NK-92 treated with Interleukin-12 subunit alpha and Interleukin-12 subunit beta, amount 100 ng/mL, for 24 hours (cell line): ENCODE results near the gene ZNF423.

Source experiments
- DNase-seq: peaks from one replicate; lab custom pipeline; 2025; lab: John Stamatoyannopoulos, UW

ZNF423 gene

GRCh38 chr16:49824593-49824992 is 31.3 kb downstream of the ZNF423 start:
- DNase-seq: no peak

DNA sequence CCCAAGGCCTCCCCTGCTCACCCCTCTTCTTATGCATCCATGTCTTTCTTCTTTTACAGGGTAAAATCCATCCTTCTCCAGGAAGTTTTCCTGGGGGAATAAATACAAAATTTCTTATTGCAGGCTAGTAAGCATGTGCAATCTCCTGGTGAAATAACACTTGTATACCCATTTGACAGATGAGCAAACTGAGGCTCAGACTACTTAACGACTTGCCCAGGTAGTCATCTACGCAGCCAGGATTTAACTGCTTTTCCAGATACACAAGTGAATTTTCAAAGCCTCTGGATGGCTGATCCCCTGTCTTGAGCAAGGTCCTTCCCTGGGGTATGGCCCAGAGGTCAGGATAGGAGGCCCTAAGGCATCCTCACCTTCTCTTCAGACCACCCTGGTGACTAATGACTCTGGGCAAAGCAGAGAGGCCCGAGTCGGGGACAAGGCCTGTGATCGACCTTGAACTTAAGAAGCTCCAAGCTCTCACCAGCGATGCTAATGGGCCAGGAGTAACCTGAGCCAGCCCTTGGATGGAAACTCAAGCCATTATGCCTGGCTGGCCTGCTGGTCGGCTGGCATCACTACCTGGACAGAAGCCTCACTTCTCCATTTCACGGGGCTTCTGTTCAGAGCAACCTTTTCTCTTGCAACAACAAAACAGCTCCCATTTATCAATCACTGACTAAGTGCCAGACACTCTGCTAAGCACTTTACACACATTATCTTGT is 33.1 kb downstream of the ZNF423 start:
- DNase-seq: no peak

DNA sequence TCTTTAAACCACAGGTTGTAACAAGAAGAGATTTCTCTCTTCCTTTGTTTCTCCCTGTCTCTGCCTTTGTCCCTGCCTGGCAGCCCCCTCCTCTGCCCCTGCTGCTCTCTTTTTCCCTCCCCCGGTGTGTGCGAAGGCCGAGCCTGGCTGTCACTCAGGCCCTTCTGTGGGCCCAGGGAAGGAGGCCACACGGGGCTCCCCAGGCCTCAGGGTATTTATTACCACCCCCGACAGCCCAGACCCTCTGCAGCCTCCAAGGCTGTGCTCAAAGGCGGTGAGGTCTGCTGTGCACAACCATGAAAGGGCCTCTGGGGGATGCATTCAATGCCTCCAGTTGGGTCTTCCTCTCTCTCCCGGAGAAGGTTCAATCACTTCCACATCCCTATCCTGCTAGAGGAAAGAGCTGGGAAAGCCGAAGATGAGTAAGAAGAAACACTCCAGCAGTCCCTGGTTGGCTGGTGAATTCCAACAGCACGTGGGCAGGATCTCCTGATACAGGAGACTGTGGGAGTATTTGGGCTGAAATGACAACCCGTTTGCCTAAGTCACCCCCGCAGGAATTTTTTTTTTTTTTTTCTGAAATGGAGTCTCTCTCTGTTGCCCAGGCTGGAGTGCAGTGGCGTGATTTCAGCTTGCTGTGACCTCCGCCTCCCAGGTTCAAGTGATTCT is 34.2 kb downstream of the ZNF423 start:
- DNase-seq: no peak

DNA sequence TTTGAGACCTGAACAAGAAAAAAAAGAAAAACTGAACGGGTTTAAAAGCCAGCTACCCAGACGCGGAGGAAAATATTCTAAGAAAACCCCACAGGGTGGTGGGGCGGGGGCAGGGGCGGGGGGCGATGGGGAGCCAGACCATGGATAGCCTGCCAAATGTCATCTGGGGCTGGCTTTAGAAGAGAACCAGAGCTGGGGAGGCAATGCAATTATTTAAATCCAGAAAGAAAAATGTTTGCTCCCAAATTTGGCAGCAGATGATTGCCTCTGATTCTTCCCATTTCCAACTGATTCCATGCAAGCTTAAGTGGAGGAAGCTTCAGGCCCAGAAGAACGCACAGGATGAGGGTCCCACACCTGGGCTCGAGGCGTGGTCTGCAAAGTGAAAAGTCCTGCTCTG is 34.8 kb downstream of the ZNF423 start:
- DNase-seq: no peak

- DNase-seq: no peak
Measured at GRCh38 chr16:49817754-49818507, 38.0 kb downstream of the ZNF423 start.

- DNase-seq: no peak
Measured at GRCh38 chr16:49816875-49817274, 39.0 kb downstream of the ZNF423 start.

GRCh38 chr16:49811644-49812334 is 44.1 kb downstream of the ZNF423 start:
- no peak for DNase-seq

DNA sequence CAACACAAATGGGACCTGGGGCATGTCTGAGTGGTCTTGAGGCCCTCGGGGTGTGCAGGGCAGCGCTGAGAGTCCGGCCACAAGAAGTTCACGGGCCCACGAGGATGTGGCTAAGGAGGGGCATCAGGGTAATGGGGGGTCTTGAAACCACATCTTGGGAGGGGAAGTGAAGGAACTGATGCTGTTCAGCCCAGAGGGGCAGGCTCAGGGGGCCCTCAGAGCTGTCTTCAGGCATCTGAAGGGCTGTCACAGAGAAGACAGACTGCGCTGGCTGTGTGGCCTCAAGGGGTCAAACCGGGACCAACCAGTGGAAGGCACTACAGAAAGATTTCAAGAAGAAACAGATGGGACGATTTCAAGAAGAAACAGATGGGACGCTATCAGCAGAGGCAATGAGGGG is 45.1 kb downstream of the ZNF423 start:
- no peak for DNase-seq

DNA sequence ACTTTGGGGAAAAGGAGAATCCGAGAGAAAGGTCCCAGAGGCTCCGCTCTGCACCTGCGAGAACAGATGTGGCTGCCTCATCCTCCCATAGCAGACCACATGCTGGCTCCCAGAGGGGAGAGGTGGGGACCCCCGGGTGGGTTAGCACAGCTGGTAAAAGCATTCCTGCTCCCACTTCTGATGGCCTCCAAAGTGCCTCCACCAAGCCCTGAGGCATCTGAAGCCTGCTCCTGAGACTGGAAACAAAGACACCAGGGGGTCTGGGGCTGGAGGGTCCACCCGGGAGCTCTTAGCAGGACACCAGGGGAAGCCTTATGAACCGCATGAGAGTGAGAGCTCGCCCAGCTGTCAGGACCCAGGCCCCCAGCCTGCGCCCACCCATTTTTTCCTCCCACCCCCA is 46.4 kb downstream of the ZNF423 start:
- no peak for DNase-seq

DNA sequence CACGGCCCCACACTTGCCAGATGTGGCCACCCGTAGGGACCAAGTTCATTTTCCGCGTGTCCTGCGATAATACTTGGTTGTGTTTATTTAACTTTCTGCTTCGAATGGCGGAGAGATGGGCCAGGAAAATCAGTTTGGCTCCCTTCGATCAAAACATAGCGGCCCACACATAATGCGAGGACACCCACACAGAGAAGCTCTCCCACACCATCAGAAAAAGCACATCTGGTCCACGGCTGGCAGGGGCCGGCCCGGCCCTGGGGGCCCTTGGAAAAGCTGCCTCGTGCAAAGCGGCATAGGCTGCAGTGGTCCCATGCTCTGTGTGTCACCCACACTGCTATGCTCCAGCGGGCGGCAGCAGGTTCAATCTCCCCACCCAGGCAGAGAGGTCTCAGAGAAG is 46.9 kb downstream of the ZNF423 start:
- DNase-seq: no peak

DNA sequence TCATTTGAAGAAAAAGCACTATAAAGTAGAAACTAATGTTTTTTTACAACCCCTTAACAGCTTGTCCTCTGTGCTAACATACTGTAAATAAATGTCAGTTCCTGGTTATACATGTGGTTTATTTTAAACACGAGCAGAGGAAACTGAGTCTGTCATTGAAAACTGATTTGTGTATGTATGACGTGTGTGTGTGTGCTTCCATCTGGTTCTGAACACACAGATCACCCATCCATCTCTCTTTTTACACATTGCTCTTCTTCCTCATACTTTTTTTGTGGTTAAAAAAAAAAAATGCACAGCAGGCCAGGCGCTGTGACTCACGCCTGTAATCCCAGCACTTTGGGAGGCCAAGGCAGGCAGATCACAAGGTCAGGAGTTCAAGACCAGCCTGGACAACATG is 49.5 kb downstream of the ZNF423 start:
- no peak for DNase-seq

DNA sequence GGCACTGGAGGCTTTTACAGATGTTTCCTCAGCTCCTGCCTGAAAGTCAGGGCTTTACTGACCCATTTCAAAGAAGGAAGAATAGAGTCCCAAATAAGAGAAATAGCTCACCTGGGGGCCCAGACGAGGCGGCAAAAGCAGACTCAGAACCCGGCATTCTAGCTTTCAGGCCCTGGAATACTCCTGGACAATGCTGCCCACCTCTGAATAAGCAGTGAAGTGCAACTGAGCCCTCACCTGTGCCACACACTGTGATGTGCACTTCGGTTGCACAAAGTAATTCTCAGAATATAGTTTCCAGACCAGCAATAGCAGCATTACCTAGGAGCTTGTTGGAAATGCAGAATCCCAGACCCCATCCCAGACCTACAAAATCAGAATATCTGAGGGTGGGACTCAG is 54.6 kb downstream of the ZNF423 start:
- no peak for DNase-seq

GRCh38 chr16:49800876-49801275 is 55.0 kb downstream of the ZNF423 start:
- no peak for DNase-seq

- DNase-seq: no peak
Measured at GRCh38 chr16:49800441-49800840, 55.5 kb downstream of the ZNF423 start.

- no peak for DNase-seq
Measured at GRCh38 chr16:49799172-49799571, 56.7 kb downstream of the ZNF423 start.

- DNase-seq: no peak
Measured at GRCh38 chr16:49795513-49795912, 60.4 kb downstream of the ZNF423 start.

- no peak for DNase-seq
Measured at GRCh38 chr16:49793244-49793643, 62.7 kb downstream of the ZNF423 start.

DNA sequence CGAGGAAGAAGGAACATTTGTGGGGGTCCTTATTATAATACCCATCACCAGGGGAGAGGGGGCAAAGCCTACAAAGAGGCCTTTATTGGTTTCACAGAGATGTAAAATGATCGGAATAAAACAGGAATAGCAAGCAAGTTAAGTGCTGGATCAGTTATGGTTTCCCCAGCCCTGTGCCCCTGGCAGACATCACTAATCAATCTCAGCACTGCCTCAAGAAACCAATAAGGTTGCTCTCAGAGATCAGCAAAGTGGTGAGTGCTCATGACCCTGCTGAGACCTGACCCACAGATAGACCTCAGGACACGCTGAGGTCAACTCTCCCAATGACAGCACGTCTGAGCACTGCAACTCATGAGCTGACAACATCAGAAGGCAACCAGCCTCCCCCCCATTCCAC is 66.3 kb downstream of the ZNF423 start:
- DNase-seq: no peak

DNA sequence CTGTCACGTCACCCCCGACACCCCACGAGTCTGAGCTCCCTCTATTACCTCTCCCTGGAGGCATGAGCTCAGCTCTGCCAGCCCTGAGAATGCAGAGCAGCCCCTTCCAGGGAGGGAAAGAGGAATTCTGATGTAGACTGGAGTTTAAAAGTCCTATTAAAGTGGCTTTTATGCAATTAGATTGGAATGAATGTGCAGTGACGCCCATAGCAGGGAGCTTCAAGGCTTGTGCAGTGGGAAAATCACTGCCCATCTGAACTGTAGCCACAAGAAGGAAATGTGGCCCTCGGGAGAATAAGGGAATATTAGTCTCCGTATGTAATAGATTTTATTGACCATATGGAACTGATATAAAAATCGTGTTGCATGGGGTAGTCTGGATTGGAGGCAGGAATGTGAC is 66.9 kb downstream of the ZNF423 start:
- no peak for DNase-seq

DNA sequence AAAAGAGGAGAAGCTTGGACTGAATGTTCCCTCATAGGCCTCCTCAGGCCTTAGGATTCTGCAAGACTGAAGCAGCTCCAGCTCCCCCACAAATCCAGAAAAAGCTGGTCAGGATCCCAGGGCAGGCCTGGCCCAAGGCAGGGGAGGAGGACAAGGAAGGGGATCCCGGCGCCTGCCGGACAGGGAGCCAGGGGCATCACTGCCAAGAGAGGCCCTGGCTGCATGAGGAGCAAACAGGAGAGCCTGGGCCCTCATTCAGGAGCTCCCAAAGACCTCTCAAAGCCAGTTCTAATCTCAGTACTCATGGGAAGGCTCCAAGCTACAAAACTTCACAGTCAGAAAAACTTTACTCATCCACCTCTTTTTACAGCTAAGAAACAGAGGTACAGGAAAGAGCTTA is 67.3 kb downstream of the ZNF423 start:
- no peak for DNase-seq

- no peak for DNase-seq
Measured at GRCh38 chr16:49786926-49787557, 68.9 kb downstream of the ZNF423 start.

DNA sequence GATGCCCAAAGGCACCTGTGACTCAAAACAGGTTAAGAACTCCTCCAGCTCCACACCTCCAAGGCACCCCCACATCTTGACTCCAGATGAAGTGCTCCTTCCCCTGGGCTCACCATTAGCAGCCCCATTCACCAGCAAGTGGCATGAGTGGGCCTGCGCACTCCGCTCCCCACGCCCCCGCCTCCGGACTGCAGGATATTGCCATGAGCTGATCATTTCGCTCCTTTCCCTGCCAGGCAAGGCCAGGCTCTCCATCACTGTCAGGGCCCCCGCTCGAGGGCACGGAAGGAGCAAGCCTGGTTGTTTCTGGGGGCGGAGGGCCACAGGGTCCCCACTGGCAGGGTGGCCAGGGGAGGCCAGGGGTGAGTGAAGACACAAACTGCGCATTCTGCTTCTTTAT is 69.9 kb downstream of the ZNF423 start:
- no peak for DNase-seq
